Stimulated activated CD8-positive, alpha-beta memory T cell treated with anti-CD3 and anti-CD28 coated beads, Interleukin-7, amount 100 ng/mL, for 24 hours (primary cell): ENCODE data around the gene C5AR2.
"Not testable (repeated sequence)": the region's sequence is repeated elsewhere in the genome, so short reads cannot be mapped to it uniquely, and the experiment has no call there.

Experiments
- DNase-seq: peaks from one replicate; pipeline ENCODE4 v3.0.0-alpha.2; 2020; ENCODE audit warnings: low read depth

The C5AR2 gene

GRCh38 chr19:47363758-47364531, 32.0 kb downstream of the C5AR2 start:
- no peak for DNase-seq

- not testable (repeated sequence) for DNase-seq
Observed at GRCh38 chr19:47365455-47365854, 33.5 kb downstream of the C5AR2 start.

- no peak for DNase-seq
Observed at GRCh38 chr19:47370045-47370611, 38.2 kb downstream of the C5AR2 start.

GRCh38 chr19:47371261-47371660, 39.3 kb downstream of the C5AR2 start:
- no peak for DNase-seq

- no peak for DNase-seq
Observed at GRCh38 chr19:47372603-47373002, 40.6 kb downstream of the C5AR2 start.

- no peak for DNase-seq
Observed at GRCh38 chr19:47373246-47374240, 41.6 kb downstream of the C5AR2 start.

GRCh38 chr19:47374876-47375693, 43.1 kb downstream of the C5AR2 start:
- no peak for DNase-seq

GRCh38 chr19:47375694-47376588, 44.0 kb downstream of the C5AR2 start:
- DNase-seq: no peak

- no peak for DNase-seq
Observed at GRCh38 chr19:47376589-47377144, 44.7 kb downstream of the C5AR2 start.

- DNase-seq: no peak
Observed at GRCh38 chr19:47377208-47377701, 45.3 kb downstream of the C5AR2 start.

- DNase-seq: no peak
Observed at GRCh38 chr19:47377801-47378200, 45.8 kb downstream of the C5AR2 start.

- DNase-seq: no peak
Observed at GRCh38 chr19:47378246-47378645, 46.3 kb downstream of the C5AR2 start.

- DNase-seq: no peak
Observed at GRCh38 chr19:47379381-47379938, 47.5 kb downstream of the C5AR2 start.

- DNase-seq: no peak
Observed at GRCh38 chr19:47380559-47380958, 48.6 kb downstream of the C5AR2 start.

- no peak for DNase-seq
Observed at GRCh38 chr19:47381121-47381520, 49.1 kb downstream of the C5AR2 start.

GRCh38 chr19:47381653-47382279, 49.8 kb downstream of the C5AR2 start:
- no peak for DNase-seq

GRCh38 chr19:47383890-47384289, 51.9 kb downstream of the C5AR2 start:
- DNase-seq: not testable (repeated sequence)

GRCh38 chr19:47384533-47384932, 52.6 kb downstream of the C5AR2 start:
- not testable (repeated sequence) for DNase-seq

GRCh38 chr19:47386582-47386981, 54.6 kb downstream of the C5AR2 start:
- not testable (repeated sequence) for DNase-seq
